OCI-LY7 (cell line): ENCODE results near the gene WFS1.

Experiments
- CTCF ChIP-seq: fragments of 200-600 bp; sonication (generic); conservative IDR thresholded peaks from 2 replicates; pipeline ENCODE4 v1.5.1; 2014; ENCODE audit warnings: mild to moderate bottlenecking, antibody characterized with exemption, low read length, moderate library complexity, mixed read lengths
- EZH2phosphoT487 ChIP-seq: fragments of 200-600 bp; sonication (generic); IDR thresholded peaks from 2 replicates; pipeline ENCODE4 v1.6.1; 2018; ENCODE audit warnings: low read depth, borderline replicate concordance, mild to moderate bottlenecking, mixed run types, antibody characterized with exemption, low read length, moderate library complexity, mixed read lengths

GRCh38 chr4:6265546-6265945 lies 4.1 kb upstream of the WFS1 start:
- no peak for TF ChIP-seq CTCF
- no peak for TF ChIP-seq EZH2phosphoT487
